Measurements from ENCODE around the gene GAA. TPM values are rescaled to one million over a fixed set of nuclear protein-coding genes. Genes with fewer than 3 reads are reported as not detected.

Gene GAA
- total RNA-seq, 1 experiment from 2014 or later: 36.1 TPM

- no peak for DNase-seq (ENCODE audit: low read depth, low spot score)
- in situ Hi-C loops (cut with HindIII; ENCODE audit: low pct_unique_long_range_greater_than_20kb, low sequenced_read_pairs): no loop called here
- no peaks in the 10 kb centered on the region for H3K27me3 ChIP-seq (ENCODE audit: control insufficient read depth, insufficient read depth, low read length)
- CTCF ChIA-PET: no interaction called here
- BruUV-seq (replicated peaks): no TSS peak
- intact Hi-C loops (cut with micrococcal nuclease; ENCODE audit: unreplicated experiment): no loop called here
- no peak overlapping the region for H3K27ac ChIP-seq (ENCODE audit: low read length)
- H3K36me3 ChIP-seq (ENCODE audit: control insufficient read depth, insufficient read depth, low read length): peaks cover 60% of the 10 kb centered on the region
- H3K4me3 ChIP-seq (ENCODE audit: low read depth in 2 of 2, low read length in 2 of 2): no peak overlapping the region
- no peaks in the 10 kb centered on the region for H3K9me3 ChIP-seq (ENCODE audit: control insufficient read depth, insufficient read depth, low read depth, low read length)
- ATAC-seq: no peak
- POLR2A ChIA-PET: no interaction called here
- H3K4me1 ChIP-seq (ENCODE audit: control insufficient read depth, insufficient read depth, low read length): no peaks in the 10 kb centered on the region
- no peak for TF ChIP-seq POLR2AphosphoS5 (IDR thresholded peaks at IDR 0.05; ENCODE audit: low read depth, low read length)
- TF ChIP-seq SIN3A (IDR thresholded peaks at IDR 0.05; ENCODE audit: borderline replicate concordance, insufficient read depth, low read depth, low read length): no peak
- no peak for TF ChIP-seq CTCF (IDR thresholded peaks at IDR 0.05)
- no peak for TF ChIP-seq TCF7L2 (IDR thresholded peaks at IDR 0.05; ENCODE audit: low read depth, low read length)
- TF ChIP-seq REST (IDR thresholded peaks at IDR 0.05; ENCODE audit: insufficient read depth in 1 of 2, low read depth in 2 of 2, low read length in 1 of 2): no peak
Measured at GRCh38 chr17:80137131-80137530, 35.8 kb downstream of the GAA start.

- TF ChIP-seq REST (IDR thresholded peaks at IDR 0.05; ENCODE audit: insufficient read depth in 1 of 2, low read depth in 2 of 2, low read length in 1 of 2): no peak
- TF ChIP-seq POLR2AphosphoS5 (IDR thresholded peaks at IDR 0.05; ENCODE audit: low read depth, low read length): no peak
- TF ChIP-seq CTCF (IDR thresholded peaks at IDR 0.05): no peak
- no peak for TF ChIP-seq SIN3A (IDR thresholded peaks at IDR 0.05; ENCODE audit: borderline replicate concordance, insufficient read depth, low read depth, low read length)
- no peak for TF ChIP-seq TCF7L2 (IDR thresholded peaks at IDR 0.05; ENCODE audit: low read depth, low read length)
- in situ Hi-C loops (cut with HindIII; ENCODE audit: low pct_unique_long_range_greater_than_20kb, low sequenced_read_pairs) (no loop called here), intact Hi-C loops (cut with micrococcal nuclease; ENCODE audit: unreplicated experiment) (no loop called here)
- BruUV-seq (replicated peaks): no TSS peak
- H3K4me3 ChIP-seq (ENCODE audit: low read depth in 2 of 2, low read length in 2 of 2): no peak overlapping the region
- H3K27me3 ChIP-seq (ENCODE audit: control insufficient read depth, insufficient read depth, low read length): no peaks in the 10 kb centered on the region
- H3K9me3 ChIP-seq (ENCODE audit: control insufficient read depth, insufficient read depth, low read depth, low read length): no peaks in the 10 kb centered on the region
- H3K36me3 ChIP-seq (ENCODE audit: control insufficient read depth, insufficient read depth, low read length): peaks cover 66% of the 10 kb centered on the region
- no peaks in the 10 kb centered on the region for H3K4me1 ChIP-seq (ENCODE audit: control insufficient read depth, insufficient read depth, low read length)
- CTCF ChIA-PET: no interaction called here
- POLR2A ChIA-PET: interaction anchor here (0.6 to 0.7 kb wide), 2 partner anchors 12 to 81 kb away, joined by 3 to 6 read pairs; partner anchors contain the start of genes SGSH and SLC26A11
- no peak for ATAC-seq
- H3K27ac ChIP-seq (ENCODE audit: low read length): no peak overlapping the region
- no peak for DNase-seq (ENCODE audit: low read depth, low spot score)
Measured at GRCh38 chr17:80138856-80139426, 37.6 kb downstream of the GAA start.

Data from Panc1 (cell line).